GM19463 (cell line): ENCODE results near the gene SLAMF1.
"Not testable (repeated sequence)": the region's sequence is repeated elsewhere in the genome, so short reads cannot be mapped to it uniquely, and the experiment has no call there.

Experiments
- ATAC-seq: cut with Tn5 transposase; IDR thresholded peaks from one replicate; pipeline ENCODE4 v1.9.1; 2021; ENCODE audit warnings: mild to moderate bottlenecking, moderate library complexity; ENCODE audit not compliant: unreplicated experiment

Gene SLAMF1, protein sequence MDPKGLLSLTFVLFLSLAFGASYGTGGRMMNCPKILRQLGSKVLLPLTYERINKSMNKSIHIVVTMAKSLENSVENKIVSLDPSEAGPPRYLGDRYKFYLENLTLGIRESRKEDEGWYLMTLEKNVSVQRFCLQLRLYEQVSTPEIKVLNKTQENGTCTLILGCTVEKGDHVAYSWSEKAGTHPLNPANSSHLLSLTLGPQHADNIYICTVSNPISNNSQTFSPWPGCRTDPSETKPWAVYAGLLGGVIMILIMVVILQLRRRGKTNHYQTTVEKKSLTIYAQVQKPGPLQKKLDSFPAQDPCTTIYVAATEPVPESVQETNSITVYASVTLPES

DNA sequence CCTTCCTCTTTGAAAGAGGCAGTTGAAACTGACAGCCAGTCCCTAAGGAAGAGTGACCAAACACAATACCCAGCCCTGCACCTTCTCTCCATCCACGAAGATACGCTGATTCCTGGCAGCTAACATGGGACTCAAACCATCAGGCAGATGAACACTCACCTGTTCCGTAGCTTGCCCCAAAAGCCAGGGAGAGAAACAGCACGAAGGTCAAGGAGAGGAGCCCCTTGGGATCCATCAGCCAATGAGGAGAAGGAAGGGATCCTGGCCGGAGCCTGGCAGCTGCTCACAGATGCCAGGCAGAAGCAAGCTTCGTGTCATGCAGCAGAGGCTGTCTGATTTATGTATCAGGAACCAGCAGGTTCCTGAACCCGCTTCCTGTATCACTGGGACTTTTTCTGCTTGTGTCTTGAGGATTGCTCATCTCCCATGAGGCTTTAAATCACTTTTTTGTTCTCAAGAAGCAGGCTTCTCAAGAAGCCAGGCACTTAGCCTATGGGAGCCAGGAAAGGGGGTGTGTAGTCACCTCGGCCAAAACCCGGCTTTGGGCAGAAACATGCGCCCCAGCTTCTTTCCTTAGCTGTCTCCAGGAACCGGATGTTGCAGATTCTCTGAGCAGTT, at the start of gene SLAMF1:
Gene SLAMF1 (minus strand): TSS at position 334 of the 618 bp plus-strand sequence. CDS start 99 bp downstream, at position 235.
- peak; percentile 64 for ATAC-seq

DNA sequence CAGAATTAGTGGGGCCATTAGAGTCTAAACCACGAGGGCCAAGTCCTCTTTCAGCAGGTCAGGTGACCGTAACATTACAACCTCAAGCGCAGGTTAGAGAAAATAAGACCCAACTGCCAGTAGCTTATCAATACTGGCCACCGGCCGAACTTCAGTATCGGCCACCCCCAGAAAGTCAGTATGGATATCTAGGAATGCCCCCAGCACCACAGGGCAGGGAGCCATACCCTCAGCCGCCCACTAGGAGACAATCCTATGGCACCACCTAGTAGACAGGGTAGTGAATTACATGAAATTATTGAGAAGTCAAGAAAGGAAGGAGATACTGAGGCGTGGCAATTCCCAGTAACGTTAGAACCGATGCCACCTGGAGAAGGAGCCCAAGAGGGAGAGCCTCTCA, 45.5 kb upstream of the SLAMF1 start:
- not testable (repeated sequence) for ATAC-seq

DNA sequence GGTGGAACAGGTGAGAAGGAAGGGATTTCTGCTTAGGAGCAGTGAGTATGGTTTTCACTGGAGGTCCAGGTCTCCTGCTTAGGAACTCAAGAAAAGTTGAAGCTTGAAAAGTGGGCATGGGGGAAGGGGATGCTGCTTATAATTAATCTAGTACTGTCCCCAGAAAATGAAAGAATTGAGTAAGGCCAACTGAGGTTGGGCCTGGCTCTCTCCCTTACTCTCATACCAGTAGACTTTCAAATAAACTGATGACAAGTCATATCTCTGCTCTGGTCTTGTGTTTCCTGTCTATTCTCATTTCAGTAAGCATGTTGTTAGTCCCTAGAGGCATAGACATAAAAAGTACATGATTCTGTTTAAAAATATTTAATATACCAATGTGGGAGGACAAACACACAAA, 38.4 kb upstream of the SLAMF1 start:
- no peak for ATAC-seq

DNA sequence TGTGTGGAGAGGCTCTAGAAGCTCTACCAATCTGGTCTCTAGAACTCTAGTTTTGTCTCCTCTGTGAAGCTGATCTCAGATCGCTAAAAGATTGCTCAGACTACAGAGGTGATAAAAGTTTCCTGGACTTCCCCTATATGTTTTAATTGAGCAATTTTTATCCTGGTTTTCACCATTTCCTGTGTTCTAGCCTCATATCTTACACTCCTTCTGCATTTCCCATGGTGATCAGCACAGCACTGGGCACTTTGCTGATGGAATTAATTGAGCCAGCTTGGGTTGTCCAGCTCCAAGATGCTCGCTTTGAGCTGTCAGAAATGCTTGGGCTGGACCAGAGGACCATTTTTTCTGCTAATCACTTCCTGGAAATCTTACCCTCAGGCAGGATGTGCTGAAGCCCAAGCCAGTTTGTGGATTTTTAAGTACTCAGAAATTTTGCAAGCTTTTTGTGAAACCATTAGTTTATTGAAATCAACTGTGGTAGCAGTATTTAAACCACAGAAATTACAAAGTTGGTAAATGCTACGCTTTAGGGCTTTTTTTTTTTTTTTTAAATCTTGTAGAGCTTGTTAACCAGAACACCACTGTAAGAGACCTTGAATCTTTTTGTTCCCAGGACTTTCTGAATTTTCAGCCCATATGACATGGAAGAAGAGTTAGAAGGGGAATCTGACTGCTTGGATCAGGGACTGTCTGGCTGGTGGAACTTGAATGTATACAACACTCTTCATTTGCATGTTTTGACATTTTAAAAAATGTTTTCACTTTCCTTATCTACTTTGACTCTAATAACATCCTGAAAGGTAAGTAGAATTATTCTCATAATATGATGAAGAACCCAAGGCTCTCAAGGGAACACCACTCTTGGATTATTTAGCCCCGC, 36.4 kb upstream of the SLAMF1 start:
- no peak for ATAC-seq

DNA sequence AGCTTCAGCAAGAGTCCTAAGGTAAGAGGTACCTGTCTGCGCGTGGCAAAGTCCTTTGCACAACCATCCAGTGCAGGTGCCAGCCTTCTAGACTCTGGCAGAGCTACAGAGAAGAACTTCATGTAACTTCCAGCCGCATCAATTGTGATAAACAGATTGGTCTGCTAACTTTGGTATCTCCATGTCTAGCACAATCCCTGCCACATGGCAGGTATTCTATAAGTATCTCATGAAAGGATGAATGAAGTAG, 35.0 kb upstream of the SLAMF1 start:
- ATAC-seq, result no peak

DNA sequence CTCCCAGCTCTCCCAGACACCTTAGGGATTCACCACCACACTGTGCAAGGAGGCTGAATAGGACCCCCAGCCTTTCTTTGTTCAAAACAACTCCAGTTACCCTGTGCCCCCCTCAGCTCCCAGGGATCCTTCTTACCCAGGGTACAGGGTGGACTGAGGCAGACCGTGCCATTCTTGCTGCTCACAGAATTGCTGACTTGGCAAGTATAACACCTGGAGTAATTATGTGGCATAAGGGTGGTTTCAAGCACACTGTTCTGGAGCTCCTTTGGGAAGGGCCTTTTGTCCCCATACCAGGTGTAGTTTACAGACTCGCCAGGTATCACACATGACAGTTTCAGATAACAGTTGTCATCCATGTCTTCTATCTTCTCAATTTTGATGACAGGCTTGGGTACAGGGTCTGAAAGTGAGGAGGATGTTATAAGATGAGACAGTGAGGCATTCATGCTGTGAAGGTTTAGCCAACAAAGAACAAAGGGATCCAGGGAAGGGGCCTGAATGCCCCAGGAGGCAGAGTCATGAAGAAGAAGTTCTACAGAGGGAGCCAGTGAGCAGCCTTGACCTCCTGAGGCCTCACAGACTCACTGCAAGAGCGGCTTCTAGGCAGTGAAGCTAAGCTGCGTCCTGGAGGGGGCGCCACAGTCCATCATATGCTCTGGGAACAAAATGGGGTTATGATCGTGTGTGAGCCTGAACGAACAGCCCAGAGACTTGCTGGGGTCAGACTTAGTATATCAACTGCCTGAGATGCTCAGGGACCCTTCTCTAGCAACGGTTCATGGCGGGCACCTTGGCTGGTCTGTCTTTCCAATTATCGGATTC, 34.4 kb upstream of the SLAMF1 start:
- ATAC-seq, result peak; percentile 49

DNA sequence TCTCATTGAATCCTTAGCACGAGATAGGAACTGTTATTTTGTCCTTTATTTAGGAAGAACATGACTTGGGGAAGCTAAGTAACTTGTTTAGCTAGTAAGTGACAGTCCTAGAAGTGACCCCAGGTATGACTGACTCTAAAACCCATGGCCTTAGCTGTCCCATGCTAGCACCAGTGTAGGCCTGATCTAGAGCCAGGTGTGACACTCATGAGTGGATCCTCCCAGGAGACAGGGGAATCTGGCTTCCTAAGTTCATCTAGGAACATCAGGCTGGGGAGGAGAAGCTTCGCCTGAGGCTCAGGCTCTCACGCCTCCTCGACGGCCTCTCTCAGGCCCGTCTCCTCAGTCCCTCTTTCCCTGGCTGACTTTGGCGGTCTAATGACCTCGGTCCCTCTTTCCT, 33.6 kb upstream of the SLAMF1 start:
- no peak for ATAC-seq

DNA sequence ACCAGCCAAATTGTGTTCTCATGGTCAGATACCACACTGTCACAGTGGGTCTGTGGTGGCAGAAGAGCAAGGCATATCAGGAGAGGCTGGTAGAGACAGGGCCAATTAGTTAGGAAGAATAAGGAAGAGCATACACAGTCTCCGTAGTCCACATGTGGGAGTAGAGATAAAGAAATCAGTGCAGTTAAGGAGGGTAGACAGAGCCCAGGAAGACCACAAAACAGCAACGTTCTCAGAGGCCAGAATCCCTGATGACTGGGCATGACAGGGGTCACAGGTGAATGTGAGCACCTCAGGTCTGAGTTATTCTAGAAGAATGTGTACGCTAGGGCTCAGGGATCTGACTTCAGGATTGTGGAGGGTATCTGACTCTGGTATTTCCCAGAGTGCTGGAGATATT, 33.0 kb upstream of the SLAMF1 start:
- no peak for ATAC-seq

DNA sequence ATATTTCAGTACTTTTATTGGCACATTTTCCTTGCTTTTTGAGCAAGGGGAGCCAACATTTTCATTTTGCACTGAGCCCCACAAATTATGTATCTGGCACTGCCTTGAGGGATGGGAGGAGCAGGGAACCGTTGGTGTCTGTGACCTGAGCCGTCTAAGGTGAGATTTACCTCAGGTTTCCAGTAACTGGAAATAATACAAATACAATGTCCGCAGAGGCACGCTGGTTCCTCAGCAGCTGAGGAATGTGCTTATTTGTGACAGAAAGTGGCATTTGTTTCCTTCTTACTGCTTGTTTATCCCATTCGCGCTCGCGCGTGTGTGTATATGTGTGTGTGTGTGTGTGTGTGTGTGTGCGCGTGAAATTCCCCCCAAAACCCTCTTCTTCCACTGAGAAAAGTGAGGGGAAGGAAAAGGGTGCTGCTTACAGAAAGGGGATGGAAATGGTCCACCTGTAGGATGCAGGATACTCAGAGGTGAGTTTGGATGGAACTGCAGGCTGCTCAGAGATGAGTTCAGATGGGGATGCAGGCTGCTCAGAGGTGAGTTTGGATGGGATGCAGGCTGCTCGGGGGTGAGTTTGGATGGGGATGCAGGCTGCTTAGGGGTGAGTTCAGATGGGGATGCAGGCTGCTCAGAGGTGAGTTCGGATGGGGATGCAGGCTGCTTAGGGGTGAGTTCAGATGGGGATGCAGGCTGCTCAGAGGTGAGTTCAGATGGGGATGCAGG, 30.2 kb upstream of the SLAMF1 start:
- no peak for ATAC-seq

DNA sequence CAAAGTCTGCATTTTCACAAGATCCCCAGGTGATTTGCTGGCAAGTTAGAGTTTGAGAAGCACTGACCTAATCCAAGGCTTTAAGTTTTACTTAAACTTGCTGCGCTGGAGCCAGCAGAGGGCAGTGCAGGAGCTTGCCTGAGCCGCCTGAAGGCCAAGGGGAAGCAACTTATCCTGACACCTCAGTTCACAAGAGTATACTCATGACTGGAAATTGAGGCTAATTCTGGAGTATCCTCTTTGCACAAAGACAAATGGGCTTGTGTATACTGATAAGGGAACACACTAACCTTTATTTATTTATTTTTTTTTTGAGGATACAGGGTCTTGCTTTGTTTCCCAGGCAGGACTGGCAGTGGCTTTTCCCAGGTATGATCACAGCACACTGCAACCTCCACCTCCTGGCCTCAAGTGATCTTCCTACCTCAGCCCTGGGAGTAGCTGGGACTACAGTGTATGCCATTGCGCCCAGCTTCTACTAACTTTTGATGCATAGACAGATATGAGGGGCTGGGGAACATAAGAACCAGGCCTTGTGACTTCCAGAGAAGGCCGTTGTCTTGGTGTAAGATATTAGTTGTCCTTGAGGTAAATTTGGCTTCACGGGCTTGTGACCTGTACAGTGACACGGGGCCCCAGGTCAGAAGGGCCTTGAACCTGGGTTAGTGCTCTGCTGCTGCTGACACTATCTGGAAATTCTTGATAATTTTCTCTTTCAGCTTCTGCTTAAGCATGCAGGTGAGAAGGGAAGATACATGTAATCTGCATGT, 29.0 kb upstream of the SLAMF1 start:
- peak; percentile 45 for ATAC-seq

DNA sequence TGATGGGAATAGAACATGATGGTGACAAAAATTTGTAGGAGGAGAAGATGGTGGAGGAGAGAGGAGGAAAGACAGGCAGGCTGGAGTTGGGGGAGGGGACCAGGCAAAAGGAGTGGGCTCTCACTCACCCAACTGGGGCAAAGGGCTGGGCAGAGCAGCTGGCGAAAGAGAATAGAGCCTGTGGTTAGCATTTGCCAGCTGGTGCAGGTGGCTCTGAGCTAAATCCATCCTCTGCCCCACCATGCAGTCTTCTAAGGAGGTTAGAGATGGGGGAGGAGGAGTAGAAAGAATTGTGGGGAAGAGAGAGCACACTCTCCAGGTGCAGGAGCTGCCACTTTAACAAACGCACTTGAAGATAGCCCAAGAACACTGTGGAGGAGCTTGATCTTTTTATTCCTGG, 27.6 kb upstream of the SLAMF1 start:
- peak; percentile 47 for ATAC-seq

DNA sequence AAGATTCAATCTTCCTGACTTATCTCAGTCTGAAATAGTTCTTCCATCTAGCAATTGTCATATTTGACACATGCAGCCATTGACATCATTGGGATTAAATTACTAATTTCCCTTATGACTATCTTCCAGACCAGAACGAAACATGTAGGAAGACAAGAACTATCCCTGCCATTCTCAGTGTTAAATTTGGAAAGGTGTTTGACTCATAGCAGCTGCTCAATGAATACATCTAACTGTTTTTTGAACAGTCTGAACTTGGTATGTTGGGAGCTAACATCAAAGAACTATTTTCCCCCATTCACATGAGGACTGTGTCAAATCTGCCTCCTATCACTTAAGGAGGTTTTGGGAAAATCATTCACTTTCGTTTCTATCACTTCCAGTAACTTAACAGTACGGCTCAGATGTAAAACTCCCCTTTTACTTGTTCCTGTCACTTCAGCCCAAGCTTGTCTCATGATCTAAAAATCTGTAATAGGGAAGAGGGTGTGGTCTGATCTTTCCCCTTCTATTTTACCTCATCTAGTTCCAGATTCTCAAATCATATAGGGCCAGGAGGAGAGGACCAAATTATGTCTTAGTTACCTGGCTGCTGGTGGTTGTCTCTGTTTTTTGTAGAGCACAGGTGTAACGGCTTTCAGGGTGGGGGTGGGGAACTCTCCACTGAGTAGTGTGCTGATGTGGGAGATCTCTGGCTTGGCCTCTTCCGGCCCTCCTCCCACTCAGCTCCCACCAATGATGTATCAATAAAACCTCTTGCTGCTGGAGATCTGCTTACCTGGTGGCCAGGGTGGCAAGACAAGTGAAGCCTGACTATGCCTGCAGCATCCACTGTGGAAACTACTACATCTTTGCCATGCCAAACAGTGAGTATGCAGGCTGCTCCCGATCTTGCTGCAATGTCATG, 26.2 kb upstream of the SLAMF1 start:
- no peak for ATAC-seq

DNA sequence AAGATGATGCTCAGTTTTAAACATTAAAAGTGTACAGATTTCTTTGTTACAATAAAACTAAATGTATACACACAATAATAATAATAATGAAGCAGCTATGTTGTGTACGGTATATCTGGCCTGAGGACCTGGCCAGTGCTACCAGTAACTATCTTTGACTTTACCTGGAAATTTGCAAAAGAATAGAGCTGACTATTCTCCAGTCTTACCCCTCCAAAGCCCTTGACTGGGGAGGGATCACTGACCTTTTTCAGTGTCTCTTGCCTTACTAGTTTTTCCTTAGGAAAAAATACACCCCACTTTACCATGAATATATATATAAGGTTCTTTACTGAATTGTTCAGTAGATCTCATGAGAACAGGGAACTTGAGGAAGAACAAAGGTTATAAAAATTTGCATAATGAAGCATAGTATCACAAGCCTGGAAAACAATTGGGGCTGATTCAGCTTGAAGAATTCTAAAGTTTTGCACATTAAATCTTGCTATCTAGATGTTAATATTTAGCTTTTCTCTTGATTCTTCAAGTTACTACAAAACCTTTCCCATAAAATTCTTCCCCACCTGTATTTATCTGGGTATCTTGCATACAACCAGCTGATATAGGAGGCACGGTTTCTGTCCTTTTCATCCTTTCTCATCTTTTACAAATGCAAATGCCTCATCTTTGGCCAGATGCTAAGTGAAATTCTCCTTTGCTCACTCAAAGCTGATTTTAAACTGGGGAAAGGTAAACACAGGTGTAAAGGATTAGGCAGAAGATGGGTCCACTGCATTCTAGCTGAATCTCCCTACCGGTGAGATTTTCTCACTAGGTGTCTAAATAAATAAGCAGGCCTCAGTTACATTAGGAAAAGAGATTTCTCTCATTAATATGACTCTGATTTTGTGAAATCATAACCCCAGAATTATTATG, 25.0 kb upstream of the SLAMF1 start:
- no peak for ATAC-seq

DNA sequence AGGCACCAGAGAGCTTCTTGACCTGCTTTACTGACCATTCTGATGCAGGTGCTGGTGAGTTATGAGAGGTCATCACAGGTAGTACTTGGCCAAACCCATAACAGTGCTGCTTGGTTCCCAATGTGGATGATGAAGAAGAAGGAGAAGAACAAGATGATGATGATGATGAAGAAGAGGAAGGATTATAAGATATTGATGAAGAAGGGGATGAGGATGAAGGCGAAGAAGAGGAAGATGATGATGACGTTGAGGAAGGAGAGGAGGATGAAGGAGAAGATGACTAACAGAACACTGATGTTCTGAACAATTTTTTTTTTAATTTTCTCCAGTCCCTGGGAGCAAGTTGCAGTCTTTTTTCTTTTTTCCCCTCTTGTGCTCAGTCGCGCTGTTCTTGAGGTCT, 23.9 kb upstream of the SLAMF1 start:
- ATAC-seq, result no peak

DNA sequence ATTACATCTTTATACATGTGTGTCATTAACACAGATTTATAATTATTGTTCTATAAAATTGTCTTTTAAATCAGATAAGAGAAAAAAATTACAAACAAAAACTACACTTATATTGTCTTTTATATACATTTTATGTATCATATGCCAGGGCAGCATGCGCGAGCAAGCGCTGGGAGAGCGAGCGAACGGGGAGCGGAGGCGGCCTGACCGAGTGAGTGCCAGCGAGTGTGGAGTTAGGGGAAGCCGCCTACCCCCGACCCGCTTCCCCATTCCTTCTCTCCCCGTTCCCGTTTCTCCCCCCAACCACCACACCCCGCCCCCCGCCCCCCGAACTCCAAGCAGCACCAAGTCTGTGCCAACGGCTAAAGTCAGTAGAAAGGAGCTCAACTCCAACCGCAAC, 23.0 kb upstream of the SLAMF1 start:
- ATAC-seq, result no peak

DNA sequence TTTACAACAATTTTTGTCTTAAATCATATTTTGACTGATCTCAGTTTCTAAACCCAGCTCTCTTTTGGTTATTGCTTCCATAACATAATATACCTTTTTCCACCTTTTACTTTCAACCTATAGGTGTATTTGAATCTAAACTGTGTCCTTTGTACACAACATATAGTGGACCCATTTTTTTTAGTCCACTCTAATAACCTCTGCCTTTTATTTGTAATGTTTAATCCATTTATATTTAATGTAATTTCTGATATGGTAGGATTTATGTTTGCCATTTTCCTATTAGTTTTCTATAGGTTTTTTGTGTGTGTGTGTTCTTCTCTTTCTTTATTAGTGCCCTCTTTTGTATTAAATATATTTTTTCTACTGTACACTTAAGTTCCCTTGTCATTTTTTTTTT, 22.4 kb upstream of the SLAMF1 start:
- no peak for ATAC-seq

DNA sequence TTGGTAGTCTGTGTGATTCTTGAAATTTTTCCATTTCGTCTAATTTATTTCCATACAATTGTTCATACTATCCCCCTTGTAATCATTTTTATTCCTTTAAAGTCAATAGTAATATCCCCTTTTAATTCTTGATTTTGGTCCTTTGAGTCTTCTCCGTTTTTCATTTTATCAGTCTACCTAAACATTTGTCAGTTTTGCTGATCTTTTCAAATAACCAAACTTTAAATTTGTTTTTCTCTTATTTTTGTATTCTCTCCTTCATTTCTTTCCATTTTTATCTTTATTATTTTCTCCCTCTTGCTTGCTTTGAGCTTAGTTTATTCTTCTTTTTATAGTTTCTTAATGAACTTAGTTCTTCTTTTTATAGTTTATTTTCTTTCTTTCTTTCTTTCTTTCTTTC, 21.1 kb upstream of the SLAMF1 start:
- no peak for ATAC-seq

DNA sequence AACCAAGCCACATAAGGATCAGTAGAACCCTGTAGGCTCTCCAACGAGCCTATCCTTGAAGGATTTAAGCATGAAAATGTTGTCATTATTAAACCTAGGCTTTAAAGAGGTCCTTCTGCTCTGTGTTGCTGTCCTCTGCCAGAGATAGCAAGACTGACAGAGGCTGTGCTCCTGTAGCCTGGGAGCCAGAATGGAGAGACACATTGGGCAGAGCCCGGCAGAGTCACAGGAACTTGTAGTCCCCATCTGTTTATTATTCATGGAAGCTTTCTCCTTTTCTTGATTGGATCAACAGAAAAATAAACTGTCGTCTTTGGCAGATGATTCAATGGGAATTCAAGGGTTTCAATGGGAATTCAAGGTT, 19.2 kb upstream of the SLAMF1 start:
- no peak for ATAC-seq
